ENCODE data around the gene SPRING1.
A peak's percentile ranks its signal among the peaks of the same experiment; 100 is the strongest.
"Not testable (repeated sequence)": the region's sequence is repeated elsewhere in the genome, so short reads cannot be mapped to it uniquely, and the experiment has no call there.

SPRING1 gene

DNA sequence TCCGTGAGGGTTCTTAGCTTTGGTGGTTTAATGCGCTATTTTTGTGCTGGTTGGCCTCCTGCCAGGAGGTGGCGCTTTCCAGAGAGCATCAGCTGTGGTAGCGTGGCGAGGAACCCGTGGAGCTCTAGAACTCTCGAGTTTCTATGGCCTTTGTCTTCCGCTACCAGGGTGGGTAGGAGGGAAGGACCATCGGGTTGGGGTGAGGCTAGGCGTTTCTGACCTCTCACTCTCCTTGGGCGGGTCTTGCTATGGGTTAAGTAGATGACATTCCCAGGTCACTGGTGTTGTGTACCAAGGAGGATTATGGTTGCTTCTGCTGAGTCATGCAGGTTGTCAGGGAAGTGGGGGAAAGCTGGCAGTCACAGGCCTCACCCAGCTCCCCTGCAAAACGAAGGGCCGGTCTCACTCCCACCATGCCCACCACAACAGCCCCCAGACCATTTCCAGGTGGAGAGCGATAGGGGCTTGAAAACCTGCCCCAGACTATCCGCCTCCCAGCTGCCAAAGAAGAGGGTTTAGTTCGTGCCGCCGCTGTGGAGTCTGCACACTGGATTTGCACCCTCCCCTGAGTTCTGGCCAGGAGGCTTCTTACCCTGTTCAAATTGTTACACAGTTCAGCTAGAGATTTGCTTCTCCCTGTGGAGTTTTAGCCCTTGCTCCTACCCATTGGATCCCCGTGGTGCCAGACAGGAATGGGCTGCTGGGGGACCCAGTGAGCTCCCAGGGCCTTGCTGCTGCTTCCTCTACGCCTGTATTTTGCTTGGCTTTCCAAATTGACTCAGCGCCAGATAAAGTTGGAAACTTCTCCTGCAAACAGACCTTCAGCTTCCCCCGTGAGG is 22.1 kb upstream of the SPRING1 start:
- Mint-ChIP-seq H3K27me3 (no peaks in the 10 kb centered on the region), H3K36me3 (ENCODE audit: low read depth) (peaks cover 16% of the 10 kb centered on the region), H3K9me3 (no peaks in the 10 kb centered on the region), H3K4me1 (peaks cover 6% of the 10 kb centered on the region), H3K4me3 (peak overlapping the region; percentile 59), H3K27ac (no peak overlapping the region)
- ATAC-seq (no peak), DNase-seq (peak; percentile 18)

DNA sequence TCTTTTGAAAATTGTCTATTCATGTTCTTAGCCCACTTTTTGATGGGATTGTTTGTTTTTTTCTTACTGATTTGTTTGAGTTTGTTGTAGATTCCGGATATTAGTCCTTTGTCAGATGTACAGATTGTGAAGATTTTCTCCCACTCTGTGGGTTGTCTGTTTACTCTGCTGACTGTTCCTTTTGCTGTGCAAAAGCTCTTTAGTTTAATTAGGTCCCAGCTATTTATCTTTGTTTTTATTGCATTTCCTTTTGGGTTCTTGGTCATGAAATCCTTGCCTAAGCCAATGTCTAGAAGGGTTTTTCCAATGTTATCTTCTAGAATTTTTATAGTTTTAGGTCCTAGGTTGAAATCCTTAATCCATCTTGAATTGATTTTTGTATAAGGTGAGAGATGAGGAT is 16.9 kb upstream of the SPRING1 start:
- peaks cover 22% of the 10 kb centered on the region for H3K36me3 Mint-ChIP-seq (ENCODE audit: low read depth)
- H3K27me3 Mint-ChIP-seq, ATAC-seq, DNase-seq, H3K4me1 Mint-ChIP-seq, H3K27ac Mint-ChIP-seq, H3K4me3 Mint-ChIP-seq, H3K9me3 Mint-ChIP-seq: not testable (repeated sequence)

DNA sequence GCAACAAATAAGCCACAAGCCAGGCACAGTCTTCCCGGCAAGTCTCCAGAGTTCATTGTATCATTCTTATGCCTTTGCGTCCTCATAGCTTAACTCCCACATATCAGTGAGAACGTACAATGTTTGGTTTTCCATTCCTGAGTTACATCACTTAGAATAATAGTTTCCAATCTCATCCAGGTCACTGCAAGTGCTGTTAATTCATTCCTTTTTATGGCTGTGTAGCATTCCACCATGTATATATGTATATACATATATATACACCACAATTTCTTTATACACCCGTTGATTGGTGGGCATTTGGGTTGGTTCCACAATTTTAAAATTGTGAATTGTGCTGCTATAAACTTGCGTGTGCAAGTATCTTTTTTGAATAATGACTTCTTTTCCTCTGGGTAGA is 16.2 kb upstream of the SPRING1 start:
- H3K9me3 Mint-ChIP-seq, DNase-seq, ATAC-seq, H3K4me3 Mint-ChIP-seq, H3K27ac Mint-ChIP-seq, H3K4me1 Mint-ChIP-seq, H3K27me3 Mint-ChIP-seq: not testable (repeated sequence)
- H3K36me3 Mint-ChIP-seq (ENCODE audit: low read depth), result peaks cover 19% of the 10 kb centered on the region

DNA sequence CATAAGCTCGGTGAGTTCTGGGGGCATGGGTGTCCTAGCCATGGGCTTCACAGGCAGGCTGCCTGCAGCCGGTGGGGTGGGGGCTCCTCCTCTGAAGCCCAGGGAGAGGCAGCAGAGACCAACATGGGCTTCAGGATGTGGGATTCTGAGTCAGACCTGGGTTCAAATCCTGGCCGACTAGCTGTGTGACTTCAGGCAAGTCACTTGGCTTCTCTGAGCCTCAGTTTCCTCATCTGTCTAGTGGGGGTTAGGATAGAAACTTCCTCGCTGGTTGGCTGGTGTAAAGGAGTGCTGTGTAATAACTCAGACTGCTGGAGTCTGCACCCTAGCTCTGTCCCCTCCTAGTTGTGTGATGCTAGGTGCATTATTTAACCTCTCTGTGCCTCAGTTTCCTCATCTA is 12.4 kb upstream of the SPRING1 start:
- Mint-ChIP-seq H3K27ac (no peak overlapping the region), H3K4me3 (no peak overlapping the region), H3K4me1 (no peaks in the 10 kb centered on the region), H3K9me3 (no peaks in the 10 kb centered on the region), H3K27me3 (no peaks in the 10 kb centered on the region), H3K36me3 (ENCODE audit: low read depth) (peaks cover 14% of the 10 kb centered on the region)
- ATAC-seq, result no peak
- no peak for DNase-seq

DNA sequence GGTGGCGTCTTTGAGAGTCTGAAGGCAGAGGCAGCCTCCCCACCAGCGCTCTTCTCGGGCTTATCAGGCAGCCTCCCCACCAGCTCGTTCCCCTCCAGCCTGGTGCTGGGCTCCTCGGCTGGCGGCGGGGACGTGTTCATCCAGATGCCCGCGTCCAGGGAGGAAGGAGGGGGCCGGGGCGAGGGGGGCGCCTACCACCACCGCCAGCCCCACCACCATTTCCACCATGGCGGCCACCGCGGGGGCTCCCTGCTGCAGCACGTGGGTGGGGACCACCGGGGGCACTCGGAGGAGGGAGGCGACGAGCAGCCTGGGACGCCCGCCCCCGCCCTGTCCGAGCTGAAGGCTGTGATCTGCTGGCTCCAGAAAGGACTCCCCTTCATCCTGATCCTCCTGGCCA is 12.0 kb upstream of the SPRING1 start:
- Mint-ChIP-seq H3K4me1 (no peaks in the 10 kb centered on the region), H3K4me3 (no peak overlapping the region), H3K27ac (no peak overlapping the region), H3K9me3 (no peaks in the 10 kb centered on the region), H3K36me3 (ENCODE audit: low read depth) (peaks cover 11% of the 10 kb centered on the region), H3K27me3 (no peaks in the 10 kb centered on the region)
- ATAC-seq (no peak), DNase-seq (no peak)

DNA sequence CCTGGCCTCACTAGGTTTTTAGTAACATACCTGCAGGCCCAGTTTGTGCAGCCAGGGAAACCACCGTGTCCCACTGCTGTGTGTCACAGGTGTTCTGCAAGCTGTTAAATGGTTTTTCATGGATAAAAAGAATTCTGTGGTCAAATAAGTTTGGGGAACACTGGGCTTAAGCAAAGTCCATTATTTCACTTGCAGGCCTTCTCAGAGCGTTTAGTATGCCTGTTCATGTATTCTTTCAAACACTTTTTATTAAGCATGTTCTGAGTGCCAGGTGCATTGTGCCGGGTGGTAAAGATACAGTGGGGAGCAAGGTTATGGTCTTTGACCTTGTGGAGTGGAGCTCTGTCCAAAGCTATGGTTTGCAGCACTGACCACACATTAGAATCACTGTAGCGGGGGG is 7.7 kb upstream of the SPRING1 start:
- ATAC-seq (no peak), DNase-seq (no peak)
- H3K27me3 Mint-ChIP-seq, result no peaks in the 10 kb centered on the region
- no peaks in the 10 kb centered on the region for H3K9me3 Mint-ChIP-seq
- no peaks in the 10 kb centered on the region for H3K4me1 Mint-ChIP-seq
- H3K27ac Mint-ChIP-seq, result no peak overlapping the region
- H3K4me3 Mint-ChIP-seq, result no peak overlapping the region
- no peaks in the 10 kb centered on the region for H3K36me3 Mint-ChIP-seq (ENCODE audit: low read depth)

DNA sequence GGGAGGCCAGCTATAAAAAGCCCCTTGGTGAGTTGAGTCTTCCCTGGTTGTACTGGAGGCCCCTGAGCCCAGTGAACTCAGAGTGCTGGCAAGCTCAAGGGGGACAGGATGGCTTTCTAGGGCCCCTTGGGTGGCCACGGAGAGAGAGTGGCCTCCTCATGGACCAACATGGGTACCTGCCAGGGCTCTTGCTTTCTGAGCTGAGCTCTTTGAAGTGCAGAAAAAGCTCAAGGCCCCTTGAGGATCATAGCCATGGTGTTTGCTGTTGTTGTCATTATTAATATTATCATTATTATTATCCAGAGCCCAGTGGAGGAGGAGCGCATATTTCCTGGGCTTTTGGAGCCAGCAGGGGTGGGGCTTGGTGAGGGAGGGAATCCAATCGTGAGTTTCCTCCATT is 6.9 kb upstream of the SPRING1 start:
- Mint-ChIP-seq H3K36me3 (ENCODE audit: low read depth) (no peaks in the 10 kb centered on the region), H3K9me3 (no peaks in the 10 kb centered on the region), H3K4me3 (no peak overlapping the region), H3K27me3 (no peaks in the 10 kb centered on the region), H3K4me1 (no peaks in the 10 kb centered on the region), H3K27ac (no peak overlapping the region)
- ATAC-seq, result no peak
- DNase-seq, result no peak

DNA sequence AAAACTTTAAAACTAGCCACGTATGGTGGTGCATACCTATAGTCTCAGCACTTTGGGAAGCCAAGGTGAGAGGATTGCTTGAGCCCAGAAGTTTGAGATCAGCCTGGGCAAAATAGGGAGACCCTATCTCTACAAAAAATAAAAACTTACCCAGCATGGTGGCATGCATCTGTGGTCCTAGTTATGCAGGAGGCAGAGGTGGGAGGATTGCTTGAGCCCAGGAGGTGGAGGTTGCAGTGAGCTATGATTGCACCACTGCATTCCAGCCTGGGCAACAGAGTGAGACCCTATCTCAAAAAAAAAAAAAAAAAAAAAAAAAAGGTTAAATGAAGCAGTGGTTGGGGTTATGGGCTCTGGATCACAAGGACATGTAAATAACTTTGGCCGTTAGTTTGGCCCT is 4.9 kb upstream of the SPRING1 start:
- ATAC-seq, result not testable (repeated sequence)

DNA sequence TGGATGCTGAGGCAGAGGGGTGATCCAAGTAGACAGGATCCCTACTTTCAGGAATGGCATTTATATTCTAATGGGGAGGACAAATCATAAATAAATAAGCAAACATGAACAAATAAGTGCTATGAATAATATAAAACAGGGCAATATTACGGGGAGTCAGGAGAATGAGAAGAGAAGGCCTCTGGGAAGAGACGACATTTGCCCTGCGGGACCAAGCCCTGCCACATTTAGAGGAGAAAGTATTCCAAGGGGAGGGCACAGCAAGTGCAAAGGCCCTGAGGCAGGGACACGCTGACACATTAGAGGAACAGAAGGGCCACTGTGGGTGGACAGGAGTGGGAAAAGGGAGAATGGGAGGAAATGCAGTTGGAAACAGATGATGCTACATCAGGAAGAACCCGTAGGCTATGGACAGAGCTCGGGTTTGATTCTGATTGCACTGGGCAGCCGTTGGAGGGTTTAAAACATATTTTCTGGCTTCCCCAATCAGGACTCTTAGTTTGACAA is 1.6 kb upstream of the SPRING1 start:
- no peak overlapping the region for H3K4me3 Mint-ChIP-seq
- no peak for ATAC-seq

More for the DNA sequence above, 4.9 kb upstream of the SPRING1 start:
- peaks cover 13% of the 10 kb centered on the region for H3K4me1 Mint-ChIP-seq
- H3K27me3 Mint-ChIP-seq; H3K36me3 Mint-ChIP-seq (ENCODE audit: low read depth); H3K9me3 Mint-ChIP-seq; DNase-seq; H3K4me3 Mint-ChIP-seq; H3K27ac Mint-ChIP-seq: not testable (repeated sequence)

DNA sequence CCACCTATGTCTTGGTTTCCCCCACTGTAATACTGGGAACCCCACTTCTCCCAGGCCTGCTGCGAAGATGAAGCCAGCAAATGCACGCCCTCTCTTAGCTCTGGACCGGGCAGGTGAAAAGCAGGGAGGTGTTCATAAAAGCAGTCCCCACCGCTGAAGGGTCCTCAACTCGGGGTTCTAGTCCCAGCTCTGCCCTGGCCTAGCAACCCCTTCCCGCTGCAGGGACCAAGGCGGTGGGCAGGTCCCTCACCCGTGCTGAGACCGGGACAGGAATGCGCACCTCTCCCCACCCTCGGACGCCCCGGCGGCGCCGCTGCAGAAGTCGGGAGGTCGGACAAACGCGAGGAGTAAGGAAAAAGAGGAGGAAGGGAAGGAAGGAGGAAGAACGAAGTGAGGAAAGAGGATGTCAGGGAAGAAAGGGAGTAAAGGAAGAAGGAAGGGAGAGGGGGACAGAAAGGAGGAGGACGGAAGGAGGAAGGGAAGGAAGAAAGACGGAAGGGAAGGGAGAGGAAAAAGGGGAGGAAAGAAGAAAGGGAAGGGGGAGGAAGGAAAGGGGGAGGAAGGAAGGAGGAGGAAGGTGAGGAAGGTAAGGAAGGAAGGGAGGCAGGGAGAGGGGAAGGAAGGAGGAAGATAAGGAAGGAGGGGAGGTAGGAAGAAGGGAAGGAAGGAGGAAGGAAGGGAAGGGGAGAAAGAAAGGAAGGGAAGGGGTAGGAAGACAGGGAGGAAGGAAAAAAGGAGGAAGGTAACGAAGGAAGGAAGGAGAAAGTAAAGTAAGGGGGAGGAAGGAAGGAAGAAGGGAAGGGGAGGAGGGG is 701 bp downstream of the SPRING1 start:
- H3K4me3 Mint-ChIP-seq, result peak overlapping the region; percentile 94
- H3K9me3 Mint-ChIP-seq, result no peaks in the 10 kb centered on the region
- DNase-seq (peak; percentile 17), ATAC-seq (no peak)
- peaks cover 9% of the 10 kb centered on the region for H3K36me3 Mint-ChIP-seq (ENCODE audit: low read depth)
- no peaks in the 10 kb centered on the region for H3K27me3 Mint-ChIP-seq
- H3K4me1 Mint-ChIP-seq, result peaks cover 28% of the 10 kb centered on the region
- H3K27ac Mint-ChIP-seq, result peak overlapping the region; percentile 79

More for the DNA sequence above, 1.6 kb upstream of the SPRING1 start:
- no peak overlapping the region for H3K27ac Mint-ChIP-seq
- peaks cover 28% of the 10 kb centered on the region for H3K4me1 Mint-ChIP-seq
- H3K36me3 Mint-ChIP-seq (ENCODE audit: low read depth), result peaks cover 5% of the 10 kb centered on the region
- H3K9me3 Mint-ChIP-seq, result no peaks in the 10 kb centered on the region
- H3K27me3 Mint-ChIP-seq, result no peaks in the 10 kb centered on the region
- no peak for DNase-seq

DNA sequence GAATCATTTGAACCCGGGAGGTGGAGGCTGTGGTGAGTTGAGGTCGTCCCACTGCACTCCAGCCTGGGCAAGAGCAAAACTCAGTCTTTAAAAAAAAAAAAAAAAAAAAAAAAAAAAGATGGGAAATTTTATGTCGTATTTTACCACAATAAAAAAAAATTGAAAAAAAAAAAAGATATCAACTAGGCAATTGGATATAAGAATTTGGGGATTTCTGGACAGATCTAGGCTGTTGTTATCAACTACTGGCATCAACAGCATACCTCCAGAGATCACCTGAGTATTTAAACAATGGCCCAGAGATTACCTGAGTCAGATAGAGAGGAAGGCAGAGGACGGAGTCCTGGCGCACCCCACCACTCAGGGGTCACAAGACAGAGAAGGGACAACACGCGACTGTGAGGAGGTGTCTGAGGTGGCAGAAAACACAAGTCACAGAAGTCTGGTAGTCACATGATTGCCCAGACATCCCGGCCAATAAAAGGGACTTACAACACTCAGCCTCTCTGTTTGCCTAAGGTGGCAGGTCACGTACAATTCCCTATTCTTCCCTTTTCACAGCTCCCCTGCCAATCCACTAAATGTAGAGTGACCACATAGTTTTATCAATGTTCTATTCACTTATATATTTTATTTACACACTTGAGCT is 1.8 kb downstream of the SPRING1 start:
- H3K27ac Mint-ChIP-seq, result no peak overlapping the region
- H3K9me3 Mint-ChIP-seq, result no peaks in the 10 kb centered on the region
- ATAC-seq, result no peak
- H3K36me3 Mint-ChIP-seq (ENCODE audit: low read depth), result peaks cover 9% of the 10 kb centered on the region
- no peak for DNase-seq
- H3K4me3 Mint-ChIP-seq, result peak overlapping the region; percentile 94
- H3K27me3 Mint-ChIP-seq, result no peaks in the 10 kb centered on the region
- H3K4me1 Mint-ChIP-seq, result peaks cover 31% of the 10 kb centered on the region

DNA sequence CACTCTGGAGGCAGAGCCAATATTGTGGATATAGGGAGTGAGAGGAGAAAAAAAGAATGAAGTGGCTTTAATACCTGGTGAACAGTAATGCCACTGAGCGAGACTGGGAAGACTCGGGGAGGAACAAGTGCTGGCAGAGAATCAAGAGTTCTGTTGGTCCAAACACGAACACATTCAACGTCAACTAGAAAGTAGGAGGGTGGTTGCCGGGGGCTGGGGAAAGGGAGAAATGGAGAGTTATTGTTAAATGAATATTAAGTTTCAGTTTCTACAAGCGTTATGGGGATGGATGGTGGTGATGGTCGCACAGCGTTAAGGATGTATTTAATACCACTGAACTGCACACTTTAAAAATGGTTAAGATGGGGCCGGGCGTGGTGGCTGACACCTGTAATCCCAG is 2.8 kb downstream of the SPRING1 start:
- no peaks in the 10 kb centered on the region for H3K9me3 Mint-ChIP-seq
- DNase-seq, result no peak
- H3K27ac Mint-ChIP-seq, result no peak overlapping the region
- peaks cover 9% of the 10 kb centered on the region for H3K36me3 Mint-ChIP-seq (ENCODE audit: low read depth)
- ATAC-seq, result no peak
- H3K4me1 Mint-ChIP-seq, result peaks cover 31% of the 10 kb centered on the region
- H3K27me3 Mint-ChIP-seq, result no peaks in the 10 kb centered on the region
- no peak overlapping the region for H3K4me3 Mint-ChIP-seq

DNA sequence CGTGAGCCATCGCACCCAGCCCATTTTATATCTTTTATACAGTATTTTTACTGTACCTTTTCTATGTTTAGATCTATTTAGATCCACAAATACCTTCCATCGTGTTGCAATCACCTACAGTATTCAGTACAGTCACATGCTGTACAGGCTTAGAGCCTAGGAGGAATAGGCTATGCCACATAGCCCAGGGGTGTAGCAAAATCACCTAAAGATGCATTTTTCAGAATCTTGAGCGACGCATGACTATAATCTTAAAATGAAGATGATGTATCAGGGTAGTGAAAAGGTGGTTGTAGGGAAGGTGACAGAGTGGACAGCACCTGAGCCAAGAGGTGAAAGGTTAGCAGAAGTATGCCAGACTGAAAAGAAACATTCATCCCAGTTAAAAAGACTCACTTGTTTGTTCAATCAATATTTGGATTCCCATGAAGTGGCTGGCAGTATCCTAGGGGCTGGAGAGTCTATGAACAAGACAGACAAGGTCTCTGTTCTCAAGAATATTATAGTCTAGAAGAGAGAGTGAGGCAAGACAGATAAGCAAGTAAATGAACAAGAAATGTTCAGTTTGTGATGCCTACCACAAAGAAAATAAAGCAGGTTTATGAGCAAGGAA is 3.6 kb downstream of the SPRING1 start:
- Mint-ChIP-seq H3K4me3 (no peak overlapping the region), H3K4me1 (peaks cover 28% of the 10 kb centered on the region), H3K27ac (no peak overlapping the region), H3K9me3 (no peaks in the 10 kb centered on the region), H3K27me3 (no peaks in the 10 kb centered on the region), H3K36me3 (ENCODE audit: low read depth) (peaks cover 9% of the 10 kb centered on the region)
- DNase-seq, result no peak
- ATAC-seq, result no peak

DNA sequence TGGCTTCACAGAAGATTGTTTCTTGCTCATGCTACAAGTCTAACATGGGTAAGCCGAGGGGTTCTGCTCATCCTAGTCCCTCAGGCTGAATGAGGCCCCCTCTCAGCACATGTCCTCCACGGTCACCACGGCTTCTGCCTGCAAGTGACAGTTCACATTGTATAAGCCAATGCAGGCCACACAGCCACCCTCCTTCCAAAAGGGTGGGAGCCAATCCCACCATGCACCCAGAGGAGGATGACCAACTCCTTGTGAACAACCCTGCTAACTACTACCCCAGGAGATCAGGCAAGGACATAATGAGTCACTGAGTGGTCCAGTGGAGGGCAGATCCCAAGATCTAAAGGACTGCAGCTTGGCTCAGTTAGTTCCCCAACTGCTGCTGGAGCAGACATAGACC is 6.1 kb downstream of the SPRING1 start:
- Mint-ChIP-seq H3K36me3 (ENCODE audit: low read depth) (peaks cover 9% of the 10 kb centered on the region), H3K9me3 (no peaks in the 10 kb centered on the region), H3K27me3 (no peaks in the 10 kb centered on the region), H3K4me3 (no peak overlapping the region), H3K27ac (no peak overlapping the region), H3K4me1 (peaks cover 22% of the 10 kb centered on the region)
- DNase-seq (no peak), ATAC-seq (no peak)

Measured in activated naive CD8-positive, alpha-beta T cell treated with anti-CD3 and anti-CD28 coated beads, Interleukin-2, amount 50 U/mL, for 24 hours (primary cell).